T1000 (cell line): ENCODE data around the gene PRR33.
"Not testable (repeated sequence)": the region's sequence is repeated elsewhere in the genome, so short reads cannot be mapped to it uniquely, and the experiment has no call there.

Experiments
- DNase-seq: peaks from one replicate; lab custom pipeline; 2025; ENCODE audit warnings: mixed read lengths; lab: John Stamatoyannopoulos, UW

PRR33 gene

GRCh38 chr11:1891831-1892115, at the start of gene PRR33:
Gene PRR33, minus strand, starts transcription at chr11:1891895. Its CDS starts 1,311 bp downstream, at chr11:1890584.
- DNase-seq: no peak

GRCh38 chr11:1939788-1940187, 48.1 kb upstream of the PRR33 start:
- DNase-seq: not testable (repeated sequence)

DNA sequence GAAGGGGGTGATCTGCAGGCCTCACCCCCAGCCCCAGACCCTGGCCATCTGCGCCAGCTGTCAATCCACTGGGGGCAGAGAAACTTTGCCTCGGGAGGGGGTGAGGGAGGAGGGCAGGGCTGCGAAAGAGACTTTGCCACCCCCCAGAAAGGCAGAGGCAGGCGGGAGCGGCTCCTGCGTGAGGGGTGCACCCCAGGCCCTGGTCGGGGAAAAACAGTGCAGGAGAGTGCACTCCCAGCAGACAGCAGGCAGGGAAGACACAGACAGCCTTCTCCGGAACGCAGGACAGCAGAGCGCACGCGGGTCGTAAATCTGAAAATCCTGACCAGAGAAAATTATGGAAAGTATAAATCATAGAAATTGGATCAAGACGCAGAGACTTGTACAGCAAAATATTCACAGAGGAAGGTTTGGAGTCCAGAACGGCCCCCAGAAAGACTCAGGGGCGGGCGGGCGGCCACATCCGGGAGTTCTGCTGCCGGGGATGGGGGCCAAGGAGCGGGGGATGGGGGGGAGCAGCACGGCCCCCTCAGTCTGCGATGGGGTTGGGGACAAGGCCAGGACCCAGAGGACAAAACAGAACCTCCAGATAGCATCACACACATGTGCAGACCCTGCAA, 47.4 kb upstream of the PRR33 start:
- DNase-seq: no peak

DNA sequence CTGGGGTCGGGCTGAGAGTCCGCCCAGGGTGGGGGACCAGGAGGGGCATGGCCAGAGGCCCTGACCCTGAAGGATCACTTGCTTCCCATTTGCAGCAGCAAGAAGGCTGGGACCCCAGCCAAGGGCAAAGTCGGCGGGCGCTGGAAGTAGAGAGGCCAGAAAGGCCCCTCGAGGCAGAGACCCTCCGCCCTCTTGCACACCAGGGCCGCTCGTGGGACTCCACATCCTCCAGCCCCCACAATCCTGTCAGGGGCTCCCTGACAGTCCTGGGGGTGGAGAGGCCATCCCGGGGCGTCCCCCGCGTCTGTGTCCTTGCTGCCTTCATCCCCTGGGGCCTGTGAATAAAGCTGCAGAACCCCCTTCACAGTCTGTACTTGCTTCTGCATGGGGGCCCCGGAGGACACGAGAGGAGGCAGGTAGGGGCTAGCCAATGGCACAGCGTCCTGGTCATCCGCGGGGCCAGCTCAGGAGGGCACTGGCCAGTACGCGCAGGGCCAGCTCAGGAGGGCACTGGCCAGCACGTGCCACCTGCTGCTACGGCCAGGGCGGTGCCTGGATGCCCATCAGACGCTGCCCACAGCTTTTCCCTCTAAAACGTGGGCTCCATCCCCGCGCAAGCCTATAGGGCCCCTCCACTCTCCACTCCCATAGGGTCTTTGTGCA, 46.8 kb upstream of the PRR33 start:
- DNase-seq: no peak

- no peak for DNase-seq
Observed at GRCh38 chr11:1937616-1938342, 46.1 kb upstream of the PRR33 start.

GRCh38 chr11:1936781-1937615, 45.3 kb upstream of the PRR33 start:
- no peak for DNase-seq

- no peak for DNase-seq
Observed at GRCh38 chr11:1936072-1936780, 44.5 kb upstream of the PRR33 start.

- DNase-seq: no peak
Observed at GRCh38 chr11:1935156-1936071, 43.7 kb upstream of the PRR33 start.

DNA sequence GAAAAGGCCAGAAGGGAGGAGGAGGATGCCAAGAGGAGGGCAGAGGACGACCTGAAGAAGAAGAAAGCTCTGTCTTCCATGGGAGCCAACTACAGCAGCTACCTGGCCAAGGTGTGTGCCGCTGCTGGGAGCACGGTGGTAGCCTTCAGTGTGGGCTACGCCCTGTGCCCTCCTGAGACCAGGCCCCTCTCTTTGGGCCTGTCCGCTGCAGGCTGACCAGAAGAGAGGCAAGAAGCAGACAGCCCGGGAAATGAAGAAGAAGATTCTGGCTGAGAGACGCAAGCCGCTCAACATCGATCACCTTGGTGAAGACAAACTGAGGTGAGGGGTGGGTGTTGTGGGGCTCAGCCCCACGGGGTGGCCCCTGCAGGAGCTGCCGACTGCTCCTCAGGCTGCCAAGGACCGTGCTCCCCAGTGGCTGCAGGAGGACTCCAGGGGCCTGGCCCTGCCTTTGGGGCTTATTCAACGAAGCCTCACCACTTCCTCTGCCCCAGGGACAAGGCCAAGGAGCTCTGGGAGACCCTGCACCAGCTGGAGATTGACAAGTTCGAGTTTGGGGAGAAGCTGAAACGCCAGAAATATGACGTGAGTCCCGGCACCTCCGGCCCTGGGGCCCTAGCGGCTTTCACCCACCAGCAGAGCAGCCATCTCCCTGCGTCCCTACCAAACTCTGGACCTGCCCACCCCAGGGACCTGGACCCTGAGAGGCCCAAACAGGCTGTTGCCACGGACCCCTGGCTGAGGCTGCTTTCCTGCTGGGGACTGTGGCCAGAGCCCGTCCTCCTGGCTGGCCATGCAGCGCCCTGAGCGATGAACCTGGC, 42.9 kb upstream of the PRR33 start:
- no peak for DNase-seq

DNA sequence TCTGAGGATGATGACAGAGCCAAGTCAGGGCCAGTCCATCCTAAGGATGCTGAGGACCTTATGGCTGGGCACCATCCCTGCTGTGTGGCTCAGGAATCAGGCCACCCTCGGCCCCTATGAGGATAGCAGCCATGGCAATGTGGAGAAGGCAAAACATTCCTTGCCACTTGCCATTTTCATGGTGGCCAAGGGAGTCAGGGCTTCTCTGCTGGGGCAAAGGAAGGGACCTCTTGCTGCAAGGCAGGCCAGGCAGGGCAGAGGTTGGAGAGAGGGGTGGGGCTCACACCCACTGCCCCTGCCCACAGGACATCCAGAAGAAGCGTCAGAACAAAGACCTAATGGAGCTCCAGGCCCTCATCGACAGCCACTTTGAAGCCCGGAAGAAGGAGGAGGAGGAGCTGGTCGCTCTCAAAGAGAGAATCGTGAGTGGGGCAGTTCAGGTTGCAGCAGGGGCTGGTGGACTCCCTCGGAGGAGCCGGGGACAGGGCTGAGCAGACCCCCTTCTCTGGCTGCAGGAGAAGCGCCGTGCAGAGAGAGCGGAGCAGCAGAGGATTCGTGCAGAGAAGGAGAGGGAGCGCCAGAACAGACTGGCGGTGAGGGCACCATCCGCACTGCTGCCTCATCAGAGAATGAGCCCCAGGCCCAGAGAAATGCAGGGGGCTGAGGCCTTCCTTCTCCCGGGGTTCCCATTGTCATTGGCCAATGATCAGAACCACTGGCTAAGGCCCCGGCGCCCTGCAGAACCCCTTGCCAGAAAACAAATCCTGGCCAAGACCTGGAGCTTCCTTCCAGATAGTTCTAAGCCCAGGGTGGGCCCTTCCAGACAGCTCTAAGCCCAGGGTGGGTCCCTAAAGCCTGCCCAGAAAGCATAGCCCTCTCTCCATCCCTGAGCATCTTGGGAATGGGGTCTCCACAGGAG, 42.0 kb upstream of the PRR33 start:
- DNase-seq: no peak

DNA sequence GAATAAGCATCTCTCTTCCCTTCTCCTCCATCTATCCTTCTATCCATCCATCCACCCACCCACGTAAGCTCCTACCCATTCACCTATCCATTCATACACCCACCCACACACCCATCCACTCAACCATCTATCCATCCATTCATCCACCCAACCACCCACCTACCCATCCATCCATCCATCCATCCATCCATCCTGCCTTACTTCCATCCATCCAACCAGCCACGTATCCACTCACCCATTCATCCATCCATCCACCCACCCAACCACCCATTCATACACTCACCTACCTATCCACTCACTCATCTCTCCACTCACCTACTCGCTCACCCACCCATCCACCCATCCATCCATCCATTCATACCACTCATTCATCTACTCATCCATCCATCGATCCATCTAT, 41.0 kb upstream of the PRR33 start:
- no peak for DNase-seq

GRCh38 chr11:1932105-1932480, 40.4 kb upstream of the PRR33 start:
- no peak for DNase-seq

- DNase-seq: no peak
Observed at GRCh38 chr11:1931341-1932104, 39.8 kb upstream of the PRR33 start.

DNA sequence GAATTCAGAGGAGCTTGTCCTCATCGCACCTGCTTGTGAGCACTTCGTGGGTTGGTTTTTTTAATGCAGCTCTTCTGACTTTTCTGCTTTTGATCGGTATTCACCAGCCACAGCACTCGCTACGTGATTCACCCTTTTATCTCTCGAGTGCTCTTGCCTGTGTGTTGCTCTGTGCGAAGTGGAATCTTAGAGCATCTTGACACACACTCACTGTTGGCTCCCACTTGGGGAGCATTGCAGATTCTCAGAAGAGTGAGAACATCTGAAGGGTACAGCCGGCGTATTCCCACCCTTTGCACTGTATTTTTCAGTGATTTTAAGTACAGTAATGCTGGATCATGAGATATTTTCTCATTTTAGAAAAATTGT, 38.8 kb upstream of the PRR33 start:
- DNase-seq: no peak

DNA sequence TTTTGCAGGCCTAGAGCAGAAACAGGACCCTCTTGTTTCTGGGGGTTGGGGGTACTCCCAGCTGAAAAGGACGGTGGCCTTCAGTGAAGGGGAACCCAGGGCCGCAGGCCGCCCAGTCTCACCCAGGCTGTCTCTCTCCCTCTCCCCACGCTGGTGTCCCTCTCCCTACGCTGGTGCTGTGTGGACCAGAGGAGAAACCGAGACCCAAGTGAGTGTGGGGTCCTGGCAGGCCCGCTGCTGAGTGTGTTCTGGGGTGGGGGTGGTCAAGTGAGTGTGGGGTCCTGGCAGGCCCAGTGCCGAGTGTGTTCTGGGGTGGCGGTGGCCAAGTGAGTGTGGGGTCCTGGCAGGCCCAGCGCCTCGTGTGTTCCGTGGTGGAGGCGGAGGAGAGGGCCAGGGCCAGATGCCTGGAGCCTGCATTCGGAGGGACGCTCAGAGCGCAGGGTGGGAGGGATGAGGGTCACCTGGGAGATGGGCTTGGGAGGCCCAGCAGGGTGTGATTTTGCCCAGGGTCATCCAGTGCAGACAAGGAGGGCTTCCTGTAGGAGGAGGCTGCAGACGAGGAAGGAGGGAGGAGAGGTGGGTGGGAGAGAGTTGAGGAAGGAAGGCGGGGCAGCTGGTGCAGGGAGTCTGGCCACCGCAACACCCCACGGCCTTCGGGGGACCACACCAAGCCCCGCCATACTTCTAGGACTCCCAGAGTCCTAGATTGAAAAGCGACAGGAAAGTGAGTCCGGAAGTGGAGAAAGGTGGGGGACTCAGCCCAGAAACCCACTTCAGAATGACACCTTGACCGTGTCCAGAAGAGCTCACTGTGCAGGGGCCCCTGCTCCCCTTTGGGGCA, 38.1 kb upstream of the PRR33 start:
- DNase-seq: no peak

- no peak for DNase-seq
Observed at GRCh38 chr11:1928891-1929541, 37.3 kb upstream of the PRR33 start.

GRCh38 chr11:1928470-1928890, 36.8 kb upstream of the PRR33 start:
- DNase-seq: no peak
